Osteocyte (in vitro differentiated cells): Measurements from ENCODE around the gene SYNE4. TPM values are rescaled to one million over a fixed set of nuclear protein-coding genes. Genes with fewer than 3 reads are reported as not detected.
A peak's percentile ranks its signal among the peaks of the same experiment; 100 is the strongest.

Experiments
- DNase-seq: peaks from one replicate; pipeline ENCODE4 v3.0.0; 2021; ENCODE audit warnings: mixed read lengths; ENCODE audit not compliant: unreplicated experiment; ENCODE audit errors: extremely low spot score
- H3K27ac Mint-ChIP-seq: one replicate; pipeline ENCODE4 v1.8.0; 2021; ENCODE audit warnings: mild to moderate bottlenecking, mixed read lengths; ENCODE audit not compliant: unreplicated experiment
- H3K27me3 Mint-ChIP-seq: one replicate; pipeline ENCODE4 v1.8.0; 2021; ENCODE audit warnings: mixed read lengths; ENCODE audit not compliant: unreplicated experiment
- H3K36me3 Mint-ChIP-seq: one replicate; pipeline ENCODE4 v1.8.0; 2021; ENCODE audit warnings: mixed read lengths; ENCODE audit not compliant: unreplicated experiment
- H3K4me1 Mint-ChIP-seq: one replicate; pipeline ENCODE4 v1.8.0; 2021; ENCODE audit warnings: mixed read lengths; ENCODE audit not compliant: unreplicated experiment
- H3K4me3 Mint-ChIP-seq: one replicate; pipeline ENCODE4 v1.8.0; 2021; ENCODE audit warnings: mild to moderate bottlenecking, moderate library complexity, mixed read lengths; ENCODE audit not compliant: unreplicated experiment
- H3K9me3 Mint-ChIP-seq: one replicate; pipeline ENCODE4 v1.8.0; 2021; ENCODE audit warnings: mixed read lengths; ENCODE audit not compliant: unreplicated experiment
- total RNA-seq: library from RNA; stranded (reverse); gene quantifications from 2 replicates; pipeline ENCODE4 v1.2.1, GENCODE V29; 2021
- TF ChIP-seq, protein P1 (sequence below): fragments of 200-600 bp; sonication (generic); IDR thresholded peaks from 2 replicates; pipeline ENCODE4 v1.5.0; 2021; ENCODE audit warnings: antibody characterized with exemption, mild to moderate bottlenecking, moderate library complexity

Gene SYNE4
- total RNA-seq, 1 donor from 2014 or later: not detected

DNA sequence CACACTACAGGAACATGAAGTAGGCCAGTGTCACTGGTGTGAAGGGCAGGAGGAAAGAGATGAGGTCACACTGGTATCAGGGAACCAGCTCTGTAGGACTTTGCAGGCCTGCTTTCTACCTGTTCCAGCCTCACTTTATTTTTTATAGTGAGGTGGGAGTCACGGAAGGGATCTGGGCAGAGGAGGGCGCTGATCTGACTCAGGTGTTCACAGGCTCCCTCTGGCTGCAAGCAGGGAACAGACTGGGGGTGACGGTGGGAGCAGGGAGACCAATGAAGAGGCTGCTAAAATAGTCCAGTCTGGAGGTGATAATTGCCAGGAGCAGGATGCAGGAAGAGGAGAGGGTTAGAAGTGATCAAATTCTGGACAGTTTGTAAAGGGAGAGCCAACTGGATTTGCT, 42.6 kb upstream of the SYNE4 start:
- Mint-ChIP-seq H3K4me1 (peaks cover 18% of the 10 kb centered on the region), H3K36me3 (peaks cover 4% of the 10 kb centered on the region), H3K27ac (no peak overlapping the region), H3K4me3 (peak overlapping the region; percentile 31), H3K9me3 (no peaks in the 10 kb centered on the region), H3K27me3 (no peaks in the 10 kb centered on the region)
- no peak for DNase-seq
- TF ChIP-seq, protein P1, sequence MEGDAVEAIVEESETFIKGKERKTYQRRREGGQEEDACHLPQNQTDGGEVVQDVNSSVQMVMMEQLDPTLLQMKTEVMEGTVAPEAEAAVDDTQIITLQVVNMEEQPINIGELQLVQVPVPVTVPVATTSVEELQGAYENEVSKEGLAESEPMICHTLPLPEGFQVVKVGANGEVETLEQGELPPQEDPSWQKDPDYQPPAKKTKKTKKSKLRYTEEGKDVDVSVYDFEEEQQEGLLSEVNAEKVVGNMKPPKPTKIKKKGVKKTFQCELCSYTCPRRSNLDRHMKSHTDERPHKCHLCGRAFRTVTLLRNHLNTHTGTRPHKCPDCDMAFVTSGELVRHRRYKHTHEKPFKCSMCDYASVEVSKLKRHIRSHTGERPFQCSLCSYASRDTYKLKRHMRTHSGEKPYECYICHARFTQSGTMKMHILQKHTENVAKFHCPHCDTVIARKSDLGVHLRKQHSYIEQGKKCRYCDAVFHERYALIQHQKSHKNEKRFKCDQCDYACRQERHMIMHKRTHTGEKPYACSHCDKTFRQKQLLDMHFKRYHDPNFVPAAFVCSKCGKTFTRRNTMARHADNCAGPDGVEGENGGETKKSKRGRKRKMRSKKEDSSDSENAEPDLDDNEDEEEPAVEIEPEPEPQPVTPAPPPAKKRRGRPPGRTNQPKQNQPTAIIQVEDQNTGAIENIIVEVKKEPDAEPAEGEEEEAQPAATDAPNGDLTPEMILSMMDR: peak; percentile 17

DNA sequence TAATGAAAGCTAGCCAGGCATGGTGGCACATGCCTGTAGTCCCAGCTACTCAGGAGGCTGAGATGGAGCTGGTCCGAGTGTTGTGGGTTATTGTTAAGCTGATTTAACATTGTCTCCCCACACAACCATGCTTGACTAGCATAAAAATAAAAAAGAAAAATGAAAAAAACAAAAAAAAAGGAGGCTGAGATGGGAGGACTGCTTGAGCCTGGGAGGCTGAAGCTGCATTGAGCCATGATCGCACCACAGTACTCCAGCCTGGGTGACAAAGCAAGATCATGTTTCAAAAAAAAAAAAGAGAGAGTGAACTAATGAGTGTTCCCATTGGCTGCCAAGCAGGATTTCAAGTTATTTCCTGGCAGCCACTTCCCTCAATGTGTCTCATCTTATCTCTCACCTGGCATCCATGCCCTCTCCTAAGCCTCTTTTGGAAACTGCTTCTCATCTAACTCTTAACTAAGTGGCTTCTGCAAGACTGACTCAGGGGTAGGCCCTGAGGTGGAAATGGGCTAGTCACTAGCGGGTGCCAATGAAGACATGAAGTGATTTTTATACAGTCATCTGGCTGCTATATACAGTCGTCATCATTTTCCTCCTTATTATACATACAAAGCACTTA, 40.6 kb upstream of the SYNE4 start:
- no peaks in the 10 kb centered on the region for H3K9me3 Mint-ChIP-seq
- H3K4me1 Mint-ChIP-seq: peaks cover 11% of the 10 kb centered on the region
- no peak overlapping the region for H3K4me3 Mint-ChIP-seq
- TF ChIP-seq, protein P1: no peak
- no peaks in the 10 kb centered on the region for H3K27me3 Mint-ChIP-seq
- DNase-seq: no peak
- no peak overlapping the region for H3K27ac Mint-ChIP-seq
- H3K36me3 Mint-ChIP-seq: peaks cover 7% of the 10 kb centered on the region

DNA sequence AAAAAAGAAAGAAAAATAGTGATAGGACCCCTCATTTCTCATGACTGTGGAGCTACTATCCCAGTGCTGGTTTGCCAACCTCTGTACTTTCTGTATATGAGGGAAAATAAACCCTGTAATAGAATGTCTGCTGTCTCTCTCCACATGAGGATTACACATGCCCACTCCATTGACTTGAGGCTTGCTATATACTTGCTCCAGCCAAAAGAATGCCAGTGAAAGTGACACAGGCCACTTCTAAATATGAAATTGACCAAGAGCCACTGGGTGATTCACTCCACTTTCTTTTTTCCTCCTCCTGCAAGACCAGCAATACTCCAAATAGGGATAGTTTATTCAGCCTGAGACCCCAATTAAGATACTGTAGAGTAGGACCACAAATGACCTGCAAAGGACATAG, 39.2 kb upstream of the SYNE4 start:
- H3K4me3 Mint-ChIP-seq: no peak overlapping the region
- H3K27me3 Mint-ChIP-seq: no peaks in the 10 kb centered on the region
- peaks cover 5% of the 10 kb centered on the region for H3K4me1 Mint-ChIP-seq
- TF ChIP-seq, protein P1: no peak
- peaks cover 9% of the 10 kb centered on the region for H3K36me3 Mint-ChIP-seq
- H3K27ac Mint-ChIP-seq: no peak overlapping the region
- no peak for DNase-seq
- H3K9me3 Mint-ChIP-seq: no peaks in the 10 kb centered on the region

DNA sequence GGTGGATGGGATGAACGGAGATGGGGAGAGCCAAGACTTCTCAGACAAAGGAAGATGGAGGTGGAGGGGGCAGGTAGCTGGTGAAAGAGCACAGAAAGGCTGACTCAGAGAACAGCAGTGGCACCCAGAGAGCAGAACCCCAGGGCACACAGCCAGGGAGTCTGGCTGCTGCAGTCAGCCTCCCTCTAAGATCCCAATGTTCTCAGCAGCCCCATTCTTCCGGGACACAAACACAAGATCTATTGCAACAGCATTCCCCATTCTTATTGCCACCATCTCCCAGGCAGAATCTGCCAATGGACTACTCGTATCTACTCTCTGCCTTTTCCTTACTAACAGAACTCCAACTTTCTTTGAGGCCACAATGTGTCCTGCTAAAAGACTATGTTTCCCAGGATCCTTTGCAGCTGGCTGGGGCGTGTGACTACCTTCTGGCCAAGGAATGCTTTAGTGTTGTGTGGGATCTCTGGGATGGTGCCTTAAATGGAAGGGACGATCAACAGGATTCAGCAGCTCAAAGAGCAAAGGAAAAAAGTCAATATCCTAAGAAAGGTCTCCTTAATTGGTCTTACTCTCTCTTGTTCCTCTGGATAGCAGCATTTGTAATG, 37.9 kb upstream of the SYNE4 start:
- DNase-seq: no peak
- no peaks in the 10 kb centered on the region for H3K27me3 Mint-ChIP-seq
- TF ChIP-seq, protein P1: no peak
- H3K27ac Mint-ChIP-seq: no peak overlapping the region
- H3K4me3 Mint-ChIP-seq: no peak overlapping the region
- peaks cover 9% of the 10 kb centered on the region for H3K36me3 Mint-ChIP-seq
- H3K4me1 Mint-ChIP-seq: peaks cover 10% of the 10 kb centered on the region
- no peaks in the 10 kb centered on the region for H3K9me3 Mint-ChIP-seq

DNA sequence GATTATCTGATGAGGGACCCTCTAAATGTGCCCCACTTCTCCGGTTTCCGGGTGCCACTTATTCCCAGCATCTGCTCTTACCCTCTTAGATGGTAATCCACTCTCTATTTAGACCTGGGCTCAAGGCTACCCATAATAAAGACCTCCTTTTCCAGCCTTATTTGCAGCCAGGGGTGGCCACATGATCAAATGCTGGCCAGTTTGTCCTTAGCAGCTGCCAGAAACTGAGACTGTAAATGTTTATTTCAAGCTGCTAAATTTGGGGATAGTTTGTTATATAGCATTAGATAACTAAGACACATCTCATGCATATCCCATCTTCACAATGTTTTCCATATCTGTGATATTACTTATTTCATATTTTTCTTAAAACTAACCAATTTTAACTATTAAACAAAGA, 35.3 kb upstream of the SYNE4 start:
- TF ChIP-seq, protein P1: no peak
- H3K4me3 Mint-ChIP-seq: no peak overlapping the region
- H3K27ac Mint-ChIP-seq: no peak overlapping the region
- H3K27me3 Mint-ChIP-seq: no peaks in the 10 kb centered on the region
- peaks cover 7% of the 10 kb centered on the region for H3K36me3 Mint-ChIP-seq
- DNase-seq: no peak
- no peaks in the 10 kb centered on the region for H3K9me3 Mint-ChIP-seq
- H3K4me1 Mint-ChIP-seq: peaks cover 16% of the 10 kb centered on the region
